Endothelial cell of umbilical vein (primary cell): ENCODE results near the gene ABCC10. TPM values are rescaled to one million over a fixed set of nuclear protein-coding genes. Genes with fewer than 3 reads are reported as not detected.

ENCODE experiments used
- Bru-seq: library from RNA; stranded (reverse); fragments of 400-500 nt; gene quantifications from one replicate; lab custom pipeline; 2021; lab: Mats Ljungman, UMichigan
- BruChase-seq, 2 experiments: library from RNA; stranded (reverse); fragments of 400-500 nt; gene quantifications; one replicate each; lab custom pipeline; 2021; lab: Mats Ljungman, UMichigan
- BruUV-seq: library from RNA; stranded (reverse); fragments of 400-500 nt; replicated peaks from 2 replicates; lab custom pipeline; 2021; lab: Mats Ljungman, UMichigan
- CTCF ChIA-PET: fragments of 300-600, 350-600 bp; sonication (Branson Sonifier 250); formaldehyde crosslinking; loops from one replicate; lab custom pipeline; 2021; ENCODE audit warnings: antibody characterized with exemption, inconsistent platforms; lab: Charles Lee
- POLR2A ChIA-PET: fragments of 300-600, 350-600 bp; sonication (Branson Sonifier 250); formaldehyde crosslinking; loops from one replicate; lab custom pipeline; 2021; ENCODE audit warnings: antibody characterized with exemption, inconsistent platforms; lab: Charles Lee
- DNase-seq: peaks from one replicate; pipeline ENCODE4 v3.0.0-alpha.2; 2011; ENCODE audit warnings: low read depth, low spot score
- FAIRE-seq: peaks from 2 replicates; lab custom pipeline; 2011; peaks lifted over from hg19 to GRCh38; lab: Jason Lieb, UNC
- H2AFZ ChIP-seq: 2 replicates; pipeline ENCODE4 v1.6.0; 2012; ENCODE audit warnings: low read depth, low read length, control low read depth, inconsistent platforms
- H3K27ac ChIP-seq: 2 replicates; pipeline ENCODE4 v1.5.1; 2011; ENCODE audit warnings: low read depth, mild to moderate bottlenecking, control low read depth, low read length, moderate library complexity; ENCODE audit not compliant: insufficient read depth
- H3K27me3 ChIP-seq, 2 experiments: 2 replicates each; pipeline versions ENCODE4 v1.6.0 to v1.6.1; 2011; ENCODE audit warnings: low read length in 2 of 2, mixed read lengths in 1 of 2; ENCODE audit not compliant: control insufficient read depth in 2 of 2, insufficient read depth in 2 of 2
- H3K36me3 ChIP-seq, 2 experiments: 2 replicates in 1 of 2; 3 replicates in 1 of 2; pipeline ENCODE4 v1.5.1; 2011; ENCODE audit warnings: low read length in 2 of 2, mild to moderate bottlenecking in 1 of 2, moderate library complexity in 1 of 2; ENCODE audit not compliant: control insufficient read depth in 2 of 2, insufficient read depth in 2 of 2; ENCODE audit errors: extremely low read depth in 1 of 2
- H3K4me1 ChIP-seq: 3 replicates; pipeline ENCODE4 v1.5.1; 2011; ENCODE audit warnings: mild to moderate bottlenecking, low read length; ENCODE audit not compliant: control insufficient read depth, insufficient read depth; ENCODE audit errors: extremely low read depth
- H3K4me2 ChIP-seq: 2 replicates; pipeline ENCODE4 v1.6.1; 2011; ENCODE audit warnings: low read length, control low read depth, mixed read lengths; ENCODE audit not compliant: insufficient read depth
- H3K4me3 ChIP-seq, 3 experiments: fragments of 200-600 bp in 1 of 3; sonication (generic), shearing (Covaris generic) in 1 of 3; replicated peaks in 1 of 3; 2 replicates each; pipeline ENCODE4 v1.5.1; 2011 to 2016; ENCODE audit warnings: control low read depth in 3 of 3, low read length in 3 of 3, mild to moderate bottlenecking in 2 of 3, inconsistent platforms in 1 of 3, low read depth in 1 of 3, moderate library complexity in 1 of 3; ENCODE audit not compliant: insufficient read depth in 1 of 3
- H3K79me2 ChIP-seq: 2 replicates; pipeline ENCODE4 v1.6.0; 2012; ENCODE audit warnings: low read length, inconsistent platforms; ENCODE audit not compliant: control insufficient read depth, insufficient read depth
- H3K9ac ChIP-seq: replicated peaks from 2 replicates; pipeline ENCODE3; 2011; ENCODE audit warnings: low read length, control low read depth; ENCODE audit not compliant: insufficient read depth; ENCODE audit errors: extremely low read depth
- H3K9me1 ChIP-seq: replicated peaks from 3 replicates; pipeline ENCODE4 v1.6.0; 2011; ENCODE audit warnings: mild to moderate bottlenecking, low read length; ENCODE audit not compliant: control insufficient read depth, insufficient read depth; ENCODE audit errors: extremely low read depth
- H3K9me3 ChIP-seq: replicated peaks from 2 replicates; pipeline ENCODE4 v1.5.1; 2012; ENCODE audit warnings: low read length, inconsistent platforms; ENCODE audit not compliant: control insufficient read depth, insufficient read depth
- H4K20me1 ChIP-seq: replicated peaks from 2 replicates; pipeline ENCODE3; 2011; ENCODE audit warnings: mild to moderate bottlenecking, low read length; ENCODE audit not compliant: control insufficient read depth, insufficient read depth; ENCODE audit errors: extremely low read depth
- EZH2 ChIP-seq: IDR thresholded peaks from 2 replicates; pipeline ENCODE4 v1.6.1; 2012; ENCODE audit warnings: borderline replicate concordance, low read depth, mild to moderate bottlenecking, moderate library complexity, low read length, inconsistent platforms; ENCODE audit not compliant: severe bottlenecking
- FOS ChIP-seq: IDR thresholded peaks from 2 replicates; pipeline ENCODE4 v1.6.1; 2011; ENCODE audit warnings: mild to moderate bottlenecking, low read length, moderate library complexity, borderline replicate concordance; ENCODE audit not compliant: insufficient read depth
- GATA2 ChIP-seq: IDR thresholded peaks from 2 replicates; pipeline ENCODE4 v1.7.0; 2011; ENCODE audit warnings: low read depth, mild to moderate bottlenecking, moderate library complexity, mixed read lengths, low read length; ENCODE audit not compliant: insufficient read length, insufficient read depth
- JUN ChIP-seq: IDR thresholded peaks from 2 replicates; pipeline ENCODE4 v1.6.1; 2011; ENCODE audit warnings: borderline replicate concordance, low read depth; ENCODE audit not compliant: insufficient read length, insufficient read depth
- MYC ChIP-seq: IDR thresholded peaks from one replicate; pipeline ENCODE4 v1.6.1; 2011; ENCODE audit warnings: mild to moderate bottlenecking, low read depth, low read length
- POLR2A ChIP-seq: IDR thresholded peaks from 2 replicates; pipeline ENCODE4 v1.6.1; 2012; ENCODE audit warnings: low read depth, mild to moderate bottlenecking, control low read depth, low read length
- POLR2AphosphoS5 ChIP-seq: IDR thresholded peaks from 2 replicates; pipeline ENCODE4 v1.6.1; 2012; ENCODE audit warnings: low read depth, mild to moderate bottlenecking, control low read depth, low read length, moderate library complexity; ENCODE audit not compliant: insufficient read depth
- dilution Hi-C: fragments of 300-500 bp; cut with MboI; formaldehyde crosslinking; loops from one replicate; pipeline ENCODE4 v1.15.0; 2019; ENCODE audit warnings: low sequenced_read_pairs; ENCODE audit not compliant: extremely low pct_ligation_motif_present
- intact Hi-C: fragments of 100-400 bp; cut with micrococcal nuclease; formaldehyde crosslinking; loops from one replicate; pipeline ENCODE4 v1.10.0; 2022
- long read RNA-seq: library from polyadenylated mRNA; stranded (forward); transcript quantifications from one replicate; pipeline ENCODE4 v2.0.0, GENCODE V29; 2021
- polyA minus RNA-seq, 3 experiments: library from RNA; depleted of rRNA, polyadenylated mRNA; stranded (reverse); fragments of >200 nt; gene quantifications; 1 replicate in 1 of 3; 2 replicates in 2 of 3; pipeline ENCODE4 v1.2.3, GENCODE V29; 2011
- polyA plus RNA-seq, 4 experiments: library from polyadenylated mRNA; depleted of rRNA in 3 of 4; stranded (reverse) in 3 of 4; unstranded in 1 of 4; fragments of >200 nt; gene quantifications; 2 replicates each; pipeline versions ENCODE4 v1.2.1 to v1.2.3, GENCODE V29; 2011 to 2012; ENCODE audit warnings: missing spikeins in 1 of 4
- total RNA-seq: library from RNA; stranded (reverse); gene quantifications from 2 replicates; pipeline ENCODE4 v1.2.3, GENCODE V29; 2021
- TF ChIP-seq, protein P1 (sequence below): IDR thresholded peaks from 2 replicates; pipeline ENCODE4 v1.6.1; 2011; ENCODE audit not compliant: insufficient read depth, insufficient read length
- TF ChIP-seq, protein P2 (sequence below), 2 donors: IDR thresholded peaks; 1 replicate in 1 of 2; 2 replicates in 1 of 2; pipeline ENCODE4 v1.5.1; 2011; ENCODE audit warnings: low read length in 2 of 2, mild to moderate bottlenecking in 2 of 2, moderate library complexity in 2 of 2, control low read depth in 1 of 2, inconsistent platforms in 1 of 2, low read depth in 1 of 2; ENCODE audit not compliant: insufficient read depth in 1 of 2; ENCODE audit errors: extremely low read depth in 1 of 2

ABCC10 gene, protein sequence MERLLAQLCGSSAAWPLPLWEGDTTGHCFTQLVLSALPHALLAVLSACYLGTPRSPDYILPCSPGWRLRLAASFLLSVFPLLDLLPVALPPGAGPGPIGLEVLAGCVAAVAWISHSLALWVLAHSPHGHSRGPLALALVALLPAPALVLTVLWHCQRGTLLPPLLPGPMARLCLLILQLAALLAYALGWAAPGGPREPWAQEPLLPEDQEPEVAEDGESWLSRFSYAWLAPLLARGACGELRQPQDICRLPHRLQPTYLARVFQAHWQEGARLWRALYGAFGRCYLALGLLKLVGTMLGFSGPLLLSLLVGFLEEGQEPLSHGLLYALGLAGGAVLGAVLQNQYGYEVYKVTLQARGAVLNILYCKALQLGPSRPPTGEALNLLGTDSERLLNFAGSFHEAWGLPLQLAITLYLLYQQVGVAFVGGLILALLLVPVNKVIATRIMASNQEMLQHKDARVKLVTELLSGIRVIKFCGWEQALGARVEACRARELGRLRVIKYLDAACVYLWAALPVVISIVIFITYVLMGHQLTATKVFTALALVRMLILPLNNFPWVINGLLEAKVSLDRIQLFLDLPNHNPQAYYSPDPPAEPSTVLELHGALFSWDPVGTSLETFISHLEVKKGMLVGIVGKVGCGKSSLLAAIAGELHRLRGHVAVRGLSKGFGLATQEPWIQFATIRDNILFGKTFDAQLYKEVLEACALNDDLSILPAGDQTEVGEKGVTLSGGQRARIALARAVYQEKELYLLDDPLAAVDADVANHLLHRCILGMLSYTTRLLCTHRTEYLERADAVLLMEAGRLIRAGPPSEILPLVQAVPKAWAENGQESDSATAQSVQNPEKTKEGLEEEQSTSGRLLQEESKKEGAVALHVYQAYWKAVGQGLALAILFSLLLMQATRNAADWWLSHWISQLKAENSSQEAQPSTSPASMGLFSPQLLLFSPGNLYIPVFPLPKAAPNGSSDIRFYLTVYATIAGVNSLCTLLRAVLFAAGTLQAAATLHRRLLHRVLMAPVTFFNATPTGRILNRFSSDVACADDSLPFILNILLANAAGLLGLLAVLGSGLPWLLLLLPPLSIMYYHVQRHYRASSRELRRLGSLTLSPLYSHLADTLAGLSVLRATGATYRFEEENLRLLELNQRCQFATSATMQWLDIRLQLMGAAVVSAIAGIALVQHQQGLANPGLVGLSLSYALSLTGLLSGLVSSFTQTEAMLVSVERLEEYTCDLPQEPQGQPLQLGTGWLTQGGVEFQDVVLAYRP (N-terminal part only)
- total RNA-seq = 34.8 and 37.9 TPM in 2 replicates
- 29.2 and 32.9 TPM in 2 replicates for polyA plus RNA-seq
- polyA plus RNA-seq (2011; cell fraction: cytosol; rRNA removed) = 15.6 and 20.6 TPM in 2 replicates
- 69.9 and 84.5 TPM in 2 replicates for polyA plus RNA-seq (2011; cell fraction: nucleus; rRNA removed)
- 20.0 and 21.0 TPM in 2 replicates for polyA plus RNA-seq (2012)
- polyA minus RNA-seq = 27.7 and 32.3 TPM in 2 replicates
- 6.0 TPM for polyA minus RNA-seq (2011; cell fraction: cytosol; rRNA and poly(A)+ RNA removed)
- 34.8 and 37.5 TPM in 2 replicates for polyA minus RNA-seq (2011; cell fraction: nucleus; rRNA and poly(A)+ RNA removed)
- Bru-seq, nascent RNA = percentile 62 among the genes with signal in this experiment
- BruChase-seq, experiment 1, labeled RNA remaining after a 6-hour chase = percentile 69 among the genes with signal in this experiment
- BruChase-seq, experiment 2, labeled RNA remaining after a 2-hour chase = percentile 69 among the genes with signal in this experiment
- long read RNA-seq, full-length matches to known transcripts = 2 of 29 reads
- long read RNA-seq, partial matches to known transcripts = 8 of 29 reads
- long read RNA-seq, other reads (novel, unspliced or antisense) = 19 of 29 reads

DNA sequence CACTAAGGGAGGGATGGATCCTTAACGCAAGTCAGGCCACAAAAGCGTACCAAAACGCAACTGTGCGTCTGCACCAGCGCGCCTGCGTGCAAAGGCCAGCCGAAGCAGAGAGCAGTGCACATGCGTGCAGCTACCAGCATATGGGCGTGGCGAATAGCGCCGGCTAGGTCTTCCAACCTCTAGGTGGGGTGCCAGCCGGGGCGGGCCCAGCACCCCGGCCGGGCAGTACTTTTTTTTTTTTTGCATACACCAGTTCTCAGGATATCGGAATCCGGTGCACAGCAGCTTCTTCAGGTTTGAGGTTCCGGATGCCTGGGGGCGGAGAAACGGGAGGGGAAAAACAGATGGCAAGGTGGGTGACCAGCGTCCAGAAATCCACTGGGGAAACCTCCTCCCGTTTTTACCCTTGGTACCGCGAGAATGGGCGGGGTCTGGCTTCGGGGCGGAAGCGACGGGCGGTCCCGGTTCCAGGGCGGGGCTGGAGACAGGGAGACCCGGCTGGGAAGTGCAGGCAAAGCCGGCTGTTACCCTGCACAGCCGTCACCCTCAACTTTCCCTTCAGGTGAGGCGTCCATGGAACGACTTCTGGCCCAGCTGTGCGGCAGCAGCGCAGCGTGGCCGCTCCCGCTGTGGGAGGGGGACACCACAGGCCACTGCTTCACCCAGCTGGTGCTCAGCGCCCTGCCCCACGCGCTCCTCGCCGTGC, at the start of gene ABCC10:
Gene ABCC10, plus strand, starts transcription at position 136 of the 706 bp plus-strand sequence. Its CDS starts 438 bp downstream, at position 574.
- no peaks in the 10 kb centered on the region for H3K9me3 ChIP-seq
- ChIA-PET CTCF (interaction anchor here (0.8 to 1.3 kb wide), 5 partner anchors 9 to 164 kb away, joined by 3 to 4 read pairs (median 3); no protein-coding TSS in a partner anchor), POLR2A (no interaction called here)
- FAIRE-seq = peak; percentile 99
- intact Hi-C loops = loop anchor here (1.0 to 5.0 kb wide), 2 partner anchors 58 to 200 kb away; partner anchors contain the start of genes GTPBP2 and ZNF318
- peak within 1 kb of the TSS; percentile 85 for H3K4me2 ChIP-seq
- H3K9me1 ChIP-seq = no peaks in the 10 kb centered on the region
- peaks cover 12% of the 10 kb centered on the region for H3K4me1 ChIP-seq
- peak; percentile 95 for DNase-seq
- peak within 1 kb of the TSS; percentile 14 to 66 (median 60) for H3K4me3 ChIP-seq
- TF ChIP-seq EZH2 (no peak), GATA2 (no peak), POLR2A (peak; percentile 94), POLR2AphosphoS5 (peak; percentile 84), MYC (peak; percentile 4), JUN (no peak), FOS (no peak)
- TF ChIP-seq, protein P1, sequence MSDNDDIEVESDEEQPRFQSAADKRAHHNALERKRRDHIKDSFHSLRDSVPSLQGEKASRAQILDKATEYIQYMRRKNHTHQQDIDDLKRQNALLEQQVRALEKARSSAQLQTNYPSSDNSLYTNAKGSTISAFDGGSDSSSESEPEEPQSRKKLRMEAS = no peak
- TF ChIP-seq, protein P2, sequence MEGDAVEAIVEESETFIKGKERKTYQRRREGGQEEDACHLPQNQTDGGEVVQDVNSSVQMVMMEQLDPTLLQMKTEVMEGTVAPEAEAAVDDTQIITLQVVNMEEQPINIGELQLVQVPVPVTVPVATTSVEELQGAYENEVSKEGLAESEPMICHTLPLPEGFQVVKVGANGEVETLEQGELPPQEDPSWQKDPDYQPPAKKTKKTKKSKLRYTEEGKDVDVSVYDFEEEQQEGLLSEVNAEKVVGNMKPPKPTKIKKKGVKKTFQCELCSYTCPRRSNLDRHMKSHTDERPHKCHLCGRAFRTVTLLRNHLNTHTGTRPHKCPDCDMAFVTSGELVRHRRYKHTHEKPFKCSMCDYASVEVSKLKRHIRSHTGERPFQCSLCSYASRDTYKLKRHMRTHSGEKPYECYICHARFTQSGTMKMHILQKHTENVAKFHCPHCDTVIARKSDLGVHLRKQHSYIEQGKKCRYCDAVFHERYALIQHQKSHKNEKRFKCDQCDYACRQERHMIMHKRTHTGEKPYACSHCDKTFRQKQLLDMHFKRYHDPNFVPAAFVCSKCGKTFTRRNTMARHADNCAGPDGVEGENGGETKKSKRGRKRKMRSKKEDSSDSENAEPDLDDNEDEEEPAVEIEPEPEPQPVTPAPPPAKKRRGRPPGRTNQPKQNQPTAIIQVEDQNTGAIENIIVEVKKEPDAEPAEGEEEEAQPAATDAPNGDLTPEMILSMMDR (IDR thresholded peaks at IDR 0.05; ENCODE audit: extremely low read depth in 1 of 2, insufficient read depth in 1 of 2, low read depth in 1 of 2, low read length in 2 of 2) = peak in 1 of 2 donors; percentile 53
- H3K36me3 ChIP-seq = peaks cover 0 to 5% of the 10 kb centered on the region in 2 experiments
- BruUV-seq = no TSS peak
- no peaks in the 10 kb centered on the region for H4K20me1 ChIP-seq
- H3K9ac ChIP-seq = peak within 1 kb of the TSS; percentile 70
- dilution Hi-C loops = no loop called here
- H2AFZ ChIP-seq = peak within 1 kb of the TSS; percentile 78
- H3K27ac ChIP-seq = peak within 1 kb of the TSS; percentile 57
- H3K79me2 ChIP-seq = peaks cover 9% of the 10 kb centered on the region
- no peaks in the 10 kb centered on the region for H3K27me3 ChIP-seq
